Gastroesophageal sphincter (tissue), 4 donors: ENCODE measurements around the gene PTPRG. TPM values are rescaled to one million over a fixed set of nuclear protein-coding genes. Genes with fewer than 3 reads are reported as not detected.

Source experiments
- ATAC-seq: fragments of 150-250 bp; one replicate; pipeline ENCODE4 v1.9.1; 2016; ENCODE audit warnings: mild to moderate bottlenecking, moderate library complexity
- H3K27ac ChIP-seq, 4 donors: fragments of 200-600 bp; sonication (generic) in 3 of 4; 1 replicate in 3 of 4; 2 replicates in 1 of 4; pipeline ENCODE4 v1.5.1; 2016 to 2019
- H3K27me3 ChIP-seq: fragments of 200-600 bp; sonication (generic); one replicate; pipeline ENCODE4 v1.5.1; 2019
- H3K36me3 ChIP-seq, 2 donors: fragments of 200-600 bp; sonication (generic); one replicate each; pipeline ENCODE4 v1.5.1; 2019; ENCODE audit warnings: control low read depth in 1 of 2
- H3K4me1 ChIP-seq, 3 donors: fragments of 200-600 bp; sonication (generic); 1 replicate in 2 of 3; 2 replicates in 1 of 3; pipeline ENCODE4 v1.5.1; 2016 to 2019; ENCODE audit warnings: control low read depth in 2 of 3
- H3K4me3 ChIP-seq, 2 donors: fragments of 200-600 bp; sonication (generic); one replicate each; pipeline ENCODE4 v1.5.1; 2019; ENCODE audit warnings: mild to moderate bottlenecking in 1 of 2, moderate library complexity in 1 of 2
- H3K9me3 ChIP-seq, 3 donors: fragments of 200-600 bp; sonication (generic); one replicate each; pipeline ENCODE4 v1.5.1; 2017 to 2019; ENCODE audit warnings: control low read depth in 2 of 3
- EP300 ChIP-seq: sonication (generic); formaldehyde crosslinking; IDR thresholded peaks from one replicate; pipeline ENCODE4 v1.6.1; 2017; ENCODE audit warnings: antibody characterized with exemption, mild to moderate bottlenecking
- POLR2A ChIP-seq, 2 donors: fragments of 450-650 bp; IDR thresholded peaks; one replicate each; pipeline ENCODE4 v1.6.1; 2017; ENCODE audit warnings: antibody characterized with exemption in 2 of 2, mild to moderate bottlenecking in 2 of 2, moderate library complexity in 1 of 2
- POLR2AphosphoS5 ChIP-seq: sonication (generic); formaldehyde crosslinking; IDR thresholded peaks from one replicate; pipeline ENCODE4 v1.6.1; 2017; ENCODE audit warnings: antibody characterized with exemption
- WGBS, 2 donors: methylation state at CpG; one replicate each; pipeline ENCODE4 v1.1.5; 2018; ENCODE audit warnings: low coverage in 1 of 2; 5-methylcytosine and 5-hydroxymethylcytosine counted together
- total RNA-seq, 4 donors: library from RNA; depleted of rRNA; stranded (reverse); fragments of >200 nt; gene quantifications; one replicate each; pipeline ENCODE4 v1.1.0, GENCODE V29; 2016
- TF ChIP-seq, protein P1 (sequence below), 4 experiments: fragments of 200-600 bp in 2 of 4; fragments of 450-650 bp in 2 of 4; sonication (generic) in 1 of 4; IDR thresholded peaks; one replicate each; pipeline ENCODE4 v1.5.1; 2017 to 2019; ENCODE audit warnings: antibody characterized with exemption in 4 of 4, mild to moderate bottlenecking in 2 of 4, moderate library complexity in 2 of 4

PTPRG gene
- total RNA-seq, 4 donors from 2014 or later = 48.7 to 81.9 (median 52.8) TPM

DNA sequence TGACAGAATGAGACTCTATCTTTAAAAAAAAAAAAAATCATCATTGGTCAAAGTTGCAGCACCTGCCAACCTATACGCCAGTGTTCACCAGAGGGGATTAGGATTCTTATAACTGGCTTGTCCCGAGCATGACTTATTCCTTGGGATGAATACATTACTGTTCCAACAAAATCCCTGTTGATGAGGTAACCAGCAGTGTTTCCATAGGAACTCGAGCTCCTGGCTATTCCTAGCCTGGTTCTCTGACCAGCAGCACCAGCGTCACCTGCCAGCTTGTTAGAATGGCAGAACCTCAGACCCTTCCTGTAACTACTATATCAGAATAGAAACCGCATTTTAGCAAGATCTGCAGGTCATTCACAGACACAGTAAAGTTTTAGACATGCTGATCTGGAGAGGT, 364.4 kb downstream of the PTPRG start:
- Histone ChIP-seq H3K4me1 (peaks cover 26 to 66% (median 34%) of the 10 kb centered on the region in 3 donors), H3K27ac (peak overlapping the region; percentile 24 to 77 (median 72)), H3K9me3 (no peaks in the 10 kb centered on the region), H3K36me3 (no peaks in the 10 kb centered on the region), H3K4me3 (no peak overlapping the region), H3K27me3 (no peaks in the 10 kb centered on the region)
- TF ChIP-seq POLR2AphosphoS5 (peak; percentile 34), POLR2A (IDR thresholded peaks at IDR 0.05) (no peak)
- 32 to 34% methylated on average over 3 to 5 of the region's 5 CpGs for WGBS, 2 donors
- ATAC-seq = no peak

DNA sequence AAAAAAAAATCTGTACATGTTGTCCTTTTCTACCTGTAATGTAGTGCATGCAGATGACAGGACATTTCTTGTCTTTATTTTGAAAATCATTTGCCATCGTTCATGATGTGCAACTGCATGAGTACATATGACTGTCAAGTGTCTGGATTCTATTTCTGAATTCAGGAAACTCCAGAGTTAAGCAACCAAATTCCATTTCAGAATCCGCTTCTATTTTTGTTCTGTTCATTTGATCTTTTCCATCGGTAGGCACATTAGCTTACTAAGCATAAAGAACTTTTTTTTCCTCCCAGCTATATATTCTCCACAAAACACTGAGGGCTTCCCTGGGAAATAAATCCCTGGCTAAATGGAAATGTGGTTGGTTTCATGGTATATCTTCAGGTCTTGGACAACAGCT, 365.6 kb downstream of the PTPRG start:
- peaks cover 26 to 67% (median 34%) of the 10 kb centered on the region in 3 donors for H3K4me1 ChIP-seq
- H3K27me3 ChIP-seq = no peaks in the 10 kb centered on the region
- WGBS, 2 donors = 1 to 10% methylated on average over 3 of the region's 3 CpGs
- peak; percentile 3 for ATAC-seq
- H3K27ac ChIP-seq = peak overlapping the region; percentile 72 to 83 (median 75)
- H3K36me3 ChIP-seq = no peaks in the 10 kb centered on the region
- no peaks in the 10 kb centered on the region for H3K9me3 ChIP-seq
- H3K4me3 ChIP-seq = no peak overlapping the region
- TF ChIP-seq, protein P1, sequence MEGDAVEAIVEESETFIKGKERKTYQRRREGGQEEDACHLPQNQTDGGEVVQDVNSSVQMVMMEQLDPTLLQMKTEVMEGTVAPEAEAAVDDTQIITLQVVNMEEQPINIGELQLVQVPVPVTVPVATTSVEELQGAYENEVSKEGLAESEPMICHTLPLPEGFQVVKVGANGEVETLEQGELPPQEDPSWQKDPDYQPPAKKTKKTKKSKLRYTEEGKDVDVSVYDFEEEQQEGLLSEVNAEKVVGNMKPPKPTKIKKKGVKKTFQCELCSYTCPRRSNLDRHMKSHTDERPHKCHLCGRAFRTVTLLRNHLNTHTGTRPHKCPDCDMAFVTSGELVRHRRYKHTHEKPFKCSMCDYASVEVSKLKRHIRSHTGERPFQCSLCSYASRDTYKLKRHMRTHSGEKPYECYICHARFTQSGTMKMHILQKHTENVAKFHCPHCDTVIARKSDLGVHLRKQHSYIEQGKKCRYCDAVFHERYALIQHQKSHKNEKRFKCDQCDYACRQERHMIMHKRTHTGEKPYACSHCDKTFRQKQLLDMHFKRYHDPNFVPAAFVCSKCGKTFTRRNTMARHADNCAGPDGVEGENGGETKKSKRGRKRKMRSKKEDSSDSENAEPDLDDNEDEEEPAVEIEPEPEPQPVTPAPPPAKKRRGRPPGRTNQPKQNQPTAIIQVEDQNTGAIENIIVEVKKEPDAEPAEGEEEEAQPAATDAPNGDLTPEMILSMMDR (IDR thresholded peaks at IDR 0.05) = no peak
- TF ChIP-seq POLR2A (IDR thresholded peaks at IDR 0.05) = no peak
- no peak for TF ChIP-seq POLR2AphosphoS5
- TF ChIP-seq EP300 = no peak

DNA sequence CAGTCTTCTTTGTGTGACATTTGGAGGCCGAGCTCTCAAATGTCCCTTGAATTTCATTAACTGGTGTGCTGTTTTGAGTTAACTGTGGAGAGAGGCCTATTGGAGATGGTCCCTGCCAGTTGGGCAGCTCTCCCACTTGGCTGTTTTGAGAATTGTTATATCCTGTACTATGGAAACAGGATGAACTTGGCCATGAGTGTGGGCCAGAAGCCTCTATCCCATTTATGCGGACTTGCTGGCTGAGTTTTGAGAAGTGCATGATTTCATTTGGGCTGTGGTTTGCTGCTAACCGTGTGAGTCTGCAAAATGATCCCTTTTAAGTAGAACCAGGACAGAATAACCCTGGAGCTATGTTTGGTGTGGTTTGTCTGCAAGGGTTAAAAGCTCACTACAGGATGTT, 366.0 kb downstream of the PTPRG start:
- no peaks in the 10 kb centered on the region for H3K9me3 ChIP-seq
- H3K4me3 ChIP-seq = no peak overlapping the region
- no peaks in the 10 kb centered on the region for H3K36me3 ChIP-seq
- H3K27me3 ChIP-seq = no peaks in the 10 kb centered on the region
- TF ChIP-seq POLR2AphosphoS5 = peak; percentile 66
- TF ChIP-seq POLR2A (IDR thresholded peaks at IDR 0.05) = no peak
- peak; percentile 75 for ATAC-seq
- 14 to 30% methylated on average over 3 of the region's 3 CpGs for whole genome bisulfite sequencing, 2 donors
- H3K27ac ChIP-seq = peak overlapping the region; percentile 72 to 83 (median 75)
- peaks cover 26 to 71% (median 34%) of the 10 kb centered on the region in 3 donors for H3K4me1 ChIP-seq

DNA sequence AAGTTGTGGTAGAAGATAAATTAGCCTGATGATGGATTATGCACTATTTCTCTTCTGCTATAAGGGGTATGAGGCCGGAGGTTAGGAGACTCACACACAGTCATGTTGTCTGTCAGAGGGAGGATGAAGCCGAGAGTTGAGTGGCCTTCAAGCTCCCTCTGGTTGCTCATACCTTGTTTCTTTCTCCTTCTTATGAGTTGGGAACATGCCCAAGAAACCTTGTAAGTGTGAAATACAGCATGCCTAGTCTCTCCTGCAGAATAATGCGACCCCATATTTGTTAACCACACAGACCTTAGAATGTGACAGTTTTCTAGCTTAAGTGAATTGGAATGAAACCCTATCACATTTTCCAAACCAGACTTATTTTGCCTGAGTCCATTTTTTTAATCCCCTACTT, 366.7 kb downstream of the PTPRG start:
- 12 to 20% methylated on average over 3 of the region's 3 CpGs for WGBS, 2 donors
- Histone ChIP-seq H3K27me3 (no peaks in the 10 kb centered on the region), H3K4me1 (peaks cover 26 to 76% (median 34%) of the 10 kb centered on the region in 3 donors), H3K36me3 (no peaks in the 10 kb centered on the region), H3K9me3 (no peaks in the 10 kb centered on the region), H3K4me3 (no peak overlapping the region), H3K27ac (peak overlapping the region; percentile 72 to 83 (median 75))
- TF ChIP-seq, protein P1 (IDR thresholded peaks at IDR 0.05) = no peak
- ATAC-seq = no peak

DNA sequence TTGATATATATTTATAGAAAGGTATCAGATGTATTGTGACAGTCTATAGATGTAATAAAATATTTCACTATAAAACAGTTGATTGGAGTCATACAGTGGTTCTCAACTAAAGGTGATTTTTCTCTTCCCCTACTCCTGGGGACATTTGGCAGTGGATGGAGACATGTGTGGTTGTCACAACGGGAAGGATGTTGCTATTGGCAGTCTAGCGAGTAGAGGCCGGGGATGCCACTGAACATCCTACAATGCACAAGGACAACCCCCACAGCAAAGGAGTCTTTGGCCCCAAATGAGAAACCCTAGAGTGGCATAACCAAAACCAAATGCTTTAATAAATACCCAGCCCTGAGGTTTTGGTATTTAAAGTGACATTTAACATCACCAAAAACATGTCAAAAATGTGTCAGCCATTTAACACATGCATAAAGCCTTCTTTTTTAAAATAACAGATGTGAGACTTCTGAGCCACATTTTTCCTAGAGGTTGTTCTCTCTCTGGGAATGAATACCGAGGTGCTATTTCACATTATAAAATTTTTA, 367.5 kb downstream of the PTPRG start:
- Histone ChIP-seq H3K4me3 (no peak overlapping the region), H3K36me3 (no peaks in the 10 kb centered on the region), H3K27ac (peak overlapping the region in 3 of 4 donors; percentile 34 to 77 (median 73)), H3K27me3 (no peaks in the 10 kb centered on the region), H3K9me3 (no peaks in the 10 kb centered on the region), H3K4me1 (peaks cover 26 to 73% (median 34%) of the 10 kb centered on the region in 3 donors)
- ATAC-seq = no peak
- WGBS, 2 donors = 31 to 54% methylated on average over 4 of the region's 4 CpGs
- TF ChIP-seq POLR2A (IDR thresholded peaks at IDR 0.05) (no peak), POLR2AphosphoS5 (no peak), EP300 (no peak)
- TF ChIP-seq, protein P1 (IDR thresholded peaks at IDR 0.05) = no peak

DNA sequence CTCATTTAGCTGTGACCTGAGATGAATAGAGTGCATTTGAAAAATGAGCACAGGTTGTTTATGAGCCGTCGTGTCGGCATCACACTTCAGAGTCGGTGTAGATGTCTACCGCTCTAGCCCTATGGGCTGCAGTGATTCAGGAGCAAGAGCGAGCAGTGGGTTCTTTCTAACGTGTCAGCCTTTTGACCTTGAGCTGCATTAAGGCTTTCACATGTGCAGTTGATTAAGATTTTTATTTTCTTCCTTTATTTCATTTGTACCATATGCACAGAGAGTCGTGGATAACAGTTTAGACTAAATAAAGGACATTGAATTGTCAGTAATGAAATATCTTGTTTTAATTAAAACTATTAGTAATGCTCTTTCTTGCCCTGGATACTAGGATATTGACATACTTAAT, 368.2 kb downstream of the PTPRG start:
- Histone ChIP-seq H3K27me3 (no peaks in the 10 kb centered on the region), H3K27ac (peak overlapping the region in 2 of 4 donors; percentile 41 to 77), H3K4me1 (peaks cover 22 to 65% (median 26%) of the 10 kb centered on the region in 3 donors), H3K36me3 (no peaks in the 10 kb centered on the region), H3K4me3 (no peak overlapping the region), H3K9me3 (no peaks in the 10 kb centered on the region)
- WGBS, 2 donors = 38 to 86% methylated on average over 8 of the region's 8 CpGs
- no peak for ATAC-seq
- TF ChIP-seq EP300 = no peak
- no peak for TF ChIP-seq POLR2A (IDR thresholded peaks at IDR 0.05)
- TF ChIP-seq, protein P1 (IDR thresholded peaks at IDR 0.05) = no peak
- no peak for TF ChIP-seq POLR2AphosphoS5
